ENCODE measurements around the gene PRPF38B.
"Not testable (repeated sequence)": the region's sequence is repeated elsewhere in the genome, so short reads cannot be mapped to it uniquely, and the experiment has no call there.

Gene PRPF38B, protein sequence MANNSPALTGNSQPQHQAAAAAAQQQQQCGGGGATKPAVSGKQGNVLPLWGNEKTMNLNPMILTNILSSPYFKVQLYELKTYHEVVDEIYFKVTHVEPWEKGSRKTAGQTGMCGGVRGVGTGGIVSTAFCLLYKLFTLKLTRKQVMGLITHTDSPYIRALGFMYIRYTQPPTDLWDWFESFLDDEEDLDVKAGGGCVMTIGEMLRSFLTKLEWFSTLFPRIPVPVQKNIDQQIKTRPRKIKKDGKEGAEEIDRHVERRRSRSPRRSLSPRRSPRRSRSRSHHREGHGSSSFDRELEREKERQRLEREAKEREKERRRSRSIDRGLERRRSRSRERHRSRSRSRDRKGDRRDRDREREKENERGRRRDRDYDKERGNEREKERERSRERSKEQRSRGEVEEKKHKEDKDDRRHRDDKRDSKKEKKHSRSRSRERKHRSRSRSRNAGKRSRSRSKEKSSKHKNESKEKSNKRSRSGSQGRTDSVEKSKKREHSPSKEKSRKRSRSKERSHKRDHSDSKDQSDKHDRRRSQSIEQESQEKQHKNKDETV

DNA sequence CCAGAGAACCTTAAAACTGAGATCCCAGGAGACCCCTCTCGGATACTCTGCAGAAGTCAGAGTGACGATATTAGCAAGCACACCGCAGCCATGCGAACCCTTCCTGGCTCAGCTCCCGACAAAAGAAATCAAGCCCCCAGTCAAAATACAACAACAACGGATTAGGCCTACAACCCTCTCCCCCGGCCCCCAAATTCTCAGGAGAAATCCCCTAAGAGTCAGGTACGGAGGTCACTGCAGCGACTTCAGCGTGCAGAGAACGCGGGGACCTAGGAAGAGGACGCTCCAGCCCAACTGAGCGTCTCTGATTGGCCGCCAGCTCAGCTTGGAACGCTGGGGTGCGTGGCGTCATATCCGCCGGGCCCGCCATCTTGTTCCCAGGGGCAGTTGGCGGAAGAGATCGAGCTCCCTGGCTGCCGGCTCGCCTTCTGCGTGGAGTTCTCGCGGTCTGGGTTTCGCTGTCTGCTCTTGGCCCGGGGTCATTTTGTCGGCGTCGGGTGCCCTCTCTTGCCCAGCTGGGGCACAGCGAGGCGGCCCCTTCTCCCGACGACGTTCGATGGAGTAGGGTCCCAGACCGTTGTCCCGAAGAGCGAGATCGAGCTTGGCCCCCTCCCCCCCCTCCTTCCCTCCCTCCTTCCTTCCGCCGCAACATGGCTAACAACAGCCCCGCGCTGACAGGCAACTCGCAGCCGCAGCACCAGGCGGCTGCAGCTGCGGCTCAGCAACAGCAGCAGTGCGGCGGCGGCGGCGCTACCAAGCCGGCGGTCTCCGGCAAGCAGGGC is at the start of gene PRPF38B:
TSS of gene PRPF38B (plus strand) at position 369 of the 782 bp plus-strand sequence. CDS start at position 651, 282 bp downstream.
- peak; percentile 87 to 88 for DNase-seq (ENCODE audit: low read depth in 1 of 2, low spot score in 1 of 2)

DNA sequence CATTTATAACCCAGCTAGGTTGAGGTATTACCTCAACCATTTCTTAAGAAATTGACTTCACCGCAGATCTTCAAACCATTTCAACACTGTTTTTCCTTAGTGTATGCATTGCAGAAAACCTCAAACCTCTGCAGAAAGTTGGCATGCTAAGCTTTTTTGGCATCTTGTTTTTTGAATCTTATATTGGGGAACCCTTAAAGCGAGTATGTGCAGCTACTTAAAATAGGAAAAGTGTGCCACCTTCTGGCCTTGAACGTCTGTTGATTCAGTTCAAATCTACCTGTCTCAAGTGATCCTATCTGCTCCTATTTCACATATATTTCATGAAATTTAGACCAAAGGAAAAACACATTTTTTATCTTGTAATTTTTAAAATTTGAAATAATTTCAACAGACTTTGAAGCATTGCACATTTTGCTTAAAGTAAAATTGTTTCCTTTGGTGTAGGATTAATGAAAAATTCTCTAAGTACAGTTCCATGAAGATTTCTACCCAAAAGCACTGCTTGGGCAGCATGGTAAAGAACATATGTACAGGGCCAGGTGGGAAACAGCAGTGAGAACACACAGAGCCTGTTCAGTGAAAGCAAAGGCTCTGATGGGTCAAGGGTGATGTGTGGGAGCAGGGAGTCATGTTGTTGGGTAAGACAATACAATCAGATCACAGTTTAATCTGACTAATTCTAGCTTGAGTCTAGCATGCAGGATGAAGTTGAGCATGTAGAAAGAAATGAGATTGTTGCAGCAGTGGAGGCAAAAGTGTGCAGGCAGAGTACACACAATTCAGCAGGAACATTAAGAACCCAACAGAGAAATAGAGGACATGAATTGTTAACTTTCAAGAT is 48.4 kb upstream of the PRPF38B start:
- no peak for DNase-seq (ENCODE audit: low read depth in 1 of 2, low spot score in 1 of 2)

DNA sequence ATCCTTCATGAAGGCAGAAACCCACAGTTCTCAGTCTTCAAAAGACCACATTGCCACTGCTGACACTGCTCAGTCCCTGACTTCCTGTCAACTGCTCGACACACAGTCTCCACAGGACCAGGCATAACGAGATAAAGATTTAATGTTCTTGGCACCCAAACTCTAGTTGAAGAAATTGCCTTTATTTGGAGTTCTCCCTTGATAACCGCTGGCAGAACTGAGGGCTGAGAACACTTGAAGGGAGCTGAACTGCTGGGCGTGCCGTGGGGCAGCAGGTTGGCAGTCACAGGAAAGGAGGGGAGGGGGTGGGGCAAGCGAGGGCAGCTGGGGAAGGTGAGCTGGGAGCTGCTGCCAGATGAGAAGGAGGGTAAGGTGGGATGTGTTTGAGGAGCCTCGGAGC is 47.1 kb upstream of the PRPF38B start:
- peak in 1 of 2 donors; percentile 13 for DNase-seq (ENCODE audit: low read depth in 1 of 2, low spot score in 1 of 2)

DNA sequence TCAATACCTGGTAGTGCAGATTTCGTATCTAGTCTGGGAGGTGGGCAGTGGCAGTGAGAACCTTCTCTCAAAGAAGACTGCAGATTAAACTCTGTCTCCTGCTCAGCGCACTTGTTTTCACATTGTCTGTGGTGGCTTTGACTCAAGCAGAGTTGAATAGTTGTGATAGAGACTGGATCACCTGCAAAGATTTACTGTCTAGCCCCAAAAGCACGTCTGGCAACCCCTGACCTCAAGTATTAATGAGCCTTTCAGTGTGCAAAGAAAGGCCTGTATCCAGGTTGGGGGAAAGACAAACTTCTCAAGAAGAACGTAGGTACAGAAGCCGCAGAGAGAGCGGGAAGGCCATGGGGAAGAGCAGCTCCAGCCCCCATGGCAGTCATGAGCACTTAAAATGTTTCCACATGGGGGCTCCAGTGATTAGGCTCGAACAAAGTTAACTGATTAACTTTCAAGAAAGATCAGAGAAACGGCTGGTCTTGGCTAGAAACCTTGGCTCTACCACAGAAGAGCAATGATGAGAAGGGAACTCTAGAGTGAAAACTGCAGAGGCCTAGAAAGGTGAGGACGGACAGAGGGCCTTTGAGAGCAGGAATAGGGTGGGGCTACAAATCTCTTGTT is 46.4 kb upstream of the PRPF38B start:
- DNase-seq (ENCODE audit: low read depth in 1 of 2, low spot score in 1 of 2): no peak

DNA sequence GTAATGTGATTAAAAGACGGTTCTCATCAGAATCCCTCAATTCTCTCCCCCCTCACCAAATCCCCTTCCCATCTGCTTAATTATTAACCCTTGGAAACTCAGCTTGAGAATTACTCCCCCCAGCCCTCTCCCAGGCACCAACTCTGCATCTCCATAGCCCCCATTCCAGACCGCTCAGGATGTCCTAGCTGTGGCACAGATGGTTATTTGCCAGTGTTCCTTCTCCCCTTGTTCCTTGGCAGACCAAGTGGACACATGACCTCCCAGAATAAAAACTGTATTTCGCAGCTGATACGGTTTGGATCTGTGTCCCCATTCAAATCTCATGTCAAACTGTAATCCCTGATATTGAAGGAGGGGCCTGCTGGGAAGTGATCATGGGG is 45.9 kb upstream of the PRPF38B start:
- no peak for DNase-seq (ENCODE audit: low read depth in 1 of 2, low spot score in 1 of 2)

DNA sequence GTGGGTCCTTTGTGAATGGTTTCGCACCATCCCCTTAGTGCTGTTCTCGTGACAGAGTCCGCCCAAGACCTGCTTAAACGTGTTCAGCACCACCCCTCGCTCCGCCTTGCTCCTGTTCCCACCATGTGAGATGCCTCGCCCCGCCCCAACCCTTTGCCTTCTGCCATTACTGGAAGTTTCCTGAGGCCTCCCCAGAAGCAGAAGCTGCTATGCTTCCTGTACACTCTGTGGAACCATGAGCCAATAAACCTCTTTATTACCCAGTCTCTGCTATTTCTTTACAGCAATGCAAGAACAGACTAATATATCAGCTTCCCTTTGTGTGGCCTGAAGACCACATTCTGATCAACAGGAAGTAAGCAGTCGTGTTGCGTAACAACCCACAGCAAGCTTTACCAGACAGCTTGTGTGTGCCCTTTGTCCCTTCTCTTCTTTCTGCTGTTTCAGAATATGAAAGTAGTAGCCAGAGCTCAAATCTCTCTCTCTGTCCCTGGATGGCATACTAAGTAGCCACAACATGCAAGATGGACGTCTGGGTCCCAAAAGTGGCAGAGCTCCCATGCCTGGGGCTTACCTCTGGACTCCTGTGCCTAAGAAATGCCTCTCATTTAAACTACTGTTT is 45.4 kb upstream of the PRPF38B start:
- peak; percentile 43 to 53 for DNase-seq (ENCODE audit: low read depth in 1 of 2, low spot score in 1 of 2)

DNA sequence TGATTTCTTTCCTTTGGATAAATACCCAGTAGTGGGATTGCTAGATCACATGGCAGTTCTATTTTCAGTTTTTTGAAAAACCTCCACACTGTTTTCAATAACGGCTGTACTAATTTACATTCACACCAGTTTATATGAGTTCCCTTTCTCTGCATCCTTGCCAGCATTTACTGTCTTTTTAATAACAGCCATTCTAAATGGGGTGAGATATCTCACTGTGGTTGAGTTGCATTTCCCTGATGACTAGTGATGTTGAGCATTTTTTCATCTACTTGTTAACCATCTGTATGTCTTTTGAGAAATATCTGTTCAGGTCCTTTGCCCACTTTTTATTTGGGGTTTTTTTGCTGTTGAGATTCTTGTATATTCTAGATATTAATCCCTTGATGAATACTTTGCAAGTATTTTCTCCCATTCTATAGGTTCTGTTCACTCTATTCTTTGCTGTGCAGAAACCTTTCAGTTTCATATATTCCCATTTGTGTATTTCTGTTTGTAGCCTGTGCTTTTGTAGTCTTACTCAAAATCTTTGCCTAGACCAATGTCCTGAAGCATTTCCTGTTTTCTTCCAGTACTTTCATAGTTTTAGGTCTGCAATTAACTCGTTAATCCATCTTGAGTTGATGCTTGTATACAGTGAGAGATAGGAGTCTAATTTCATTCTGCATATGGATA is 38.5 kb upstream of the PRPF38B start:
- no peak for DNase-seq (ENCODE audit: low read depth in 1 of 2, low spot score in 1 of 2)

DNA sequence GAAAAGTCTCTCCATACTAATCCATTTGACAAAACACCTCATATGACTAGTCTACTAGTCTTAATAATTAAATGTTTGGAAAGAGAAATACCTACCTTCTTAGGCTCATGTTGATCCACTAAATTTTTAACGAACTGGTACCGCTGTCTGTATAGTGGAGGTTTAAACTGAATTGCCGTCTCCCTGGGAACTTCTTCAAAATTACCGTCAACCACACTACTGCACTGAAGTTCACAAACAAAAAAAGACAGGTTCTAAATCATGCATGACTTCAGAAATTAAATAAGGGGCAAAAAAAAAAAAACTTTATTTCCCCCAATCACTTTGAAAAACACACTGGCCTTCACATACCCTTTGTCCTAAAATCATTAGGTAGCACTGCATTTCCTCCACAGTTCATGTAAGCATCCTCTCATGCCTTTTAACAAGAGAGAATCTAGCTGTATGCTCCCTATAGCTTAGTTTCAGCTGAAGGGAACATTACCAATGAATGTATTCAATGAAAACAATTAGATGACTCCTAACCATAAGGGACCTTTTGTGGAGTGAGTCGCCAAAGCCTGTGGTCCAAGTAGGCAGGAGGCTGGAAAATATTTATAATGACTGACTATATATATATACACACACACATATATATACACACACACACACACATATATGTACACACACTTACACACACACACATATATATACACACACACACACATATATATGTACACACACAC is 34.6 kb upstream of the PRPF38B start:
- DNase-seq (ENCODE audit: low read depth in 1 of 2, low spot score in 1 of 2): no peak

DNA sequence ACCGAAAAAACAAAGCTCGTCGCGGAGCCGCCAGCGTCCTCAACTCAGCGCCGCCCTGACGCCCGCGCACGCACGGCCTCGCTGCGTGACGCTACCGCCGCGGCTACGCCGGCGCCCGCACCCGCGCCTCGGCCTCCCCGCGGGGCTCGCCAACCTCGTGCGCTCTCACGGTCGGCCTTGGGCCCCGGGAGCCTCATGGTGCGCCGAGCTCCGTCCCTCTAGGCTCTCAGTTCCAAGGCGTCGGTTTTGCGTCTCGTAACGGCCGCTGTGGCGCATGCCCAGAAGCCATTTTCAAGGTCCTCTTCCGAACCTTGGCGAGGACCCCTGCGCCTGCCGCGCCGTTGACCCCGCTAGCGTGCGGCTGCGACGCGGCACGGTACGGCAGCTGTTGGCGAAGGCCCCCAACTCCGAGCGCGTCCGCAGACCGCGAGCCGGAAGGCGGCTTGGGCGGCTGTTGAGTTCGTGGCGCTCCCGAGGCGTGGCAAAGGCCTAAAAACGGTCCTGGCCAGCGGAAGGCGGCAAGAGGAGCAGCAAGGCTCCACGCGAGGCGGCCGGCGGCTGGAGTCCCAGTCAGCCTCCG is 31.0 kb upstream of the PRPF38B start, which contains the start of gene HENMT1:
TSS of gene HENMT1 (minus strand) at position 64 of the 580 bp plus-strand sequence. CDS start 1,209 bp downstream, outside the sequence.
- DNase-seq (ENCODE audit: low read depth in 1 of 2, low spot score in 1 of 2): peak; percentile 43 to 62

DNA sequence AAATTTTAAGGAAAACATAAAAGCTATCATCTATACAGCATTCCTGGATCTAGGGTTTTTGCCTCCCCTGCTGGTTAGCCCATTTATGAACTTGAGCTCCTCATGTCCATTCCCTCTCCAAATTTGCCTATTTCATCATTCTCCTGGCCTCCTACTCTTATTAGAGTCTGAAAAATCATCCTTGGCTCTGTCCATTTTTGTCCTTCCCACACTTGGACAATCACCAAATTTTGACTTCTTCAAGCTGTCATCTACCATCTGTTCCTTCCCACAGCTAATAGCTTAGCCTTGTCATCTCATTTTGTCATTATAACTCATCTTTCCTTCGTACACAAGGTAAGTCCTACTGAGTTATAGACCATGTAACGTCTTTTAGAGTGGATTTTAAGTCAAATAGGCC is 29.0 kb upstream of the PRPF38B start:
- DNase-seq (ENCODE audit: low read depth in 1 of 2, low spot score in 1 of 2): no peak

DNA sequence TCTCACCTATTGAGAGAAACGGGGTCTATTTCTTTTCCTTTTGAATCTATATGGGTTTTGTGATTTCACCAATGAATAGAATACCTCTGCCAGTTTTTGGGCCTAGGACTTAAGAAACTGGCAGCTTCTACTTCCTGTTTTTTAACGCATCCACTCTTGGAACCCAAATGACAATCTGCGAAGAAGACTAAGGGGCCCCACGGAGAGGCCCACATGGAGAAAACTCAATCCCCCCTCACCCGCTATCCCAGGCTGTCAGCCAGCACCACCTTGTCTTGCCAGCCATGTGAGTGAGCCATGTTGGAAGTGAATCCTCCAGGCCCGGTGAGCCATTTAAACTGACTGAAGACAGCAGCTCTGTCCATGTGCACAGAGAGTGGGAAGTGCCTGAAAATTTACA is 27.6 kb upstream of the PRPF38B start:
- DNase-seq (ENCODE audit: low read depth in 1 of 2, low spot score in 1 of 2): no peak

DNA sequence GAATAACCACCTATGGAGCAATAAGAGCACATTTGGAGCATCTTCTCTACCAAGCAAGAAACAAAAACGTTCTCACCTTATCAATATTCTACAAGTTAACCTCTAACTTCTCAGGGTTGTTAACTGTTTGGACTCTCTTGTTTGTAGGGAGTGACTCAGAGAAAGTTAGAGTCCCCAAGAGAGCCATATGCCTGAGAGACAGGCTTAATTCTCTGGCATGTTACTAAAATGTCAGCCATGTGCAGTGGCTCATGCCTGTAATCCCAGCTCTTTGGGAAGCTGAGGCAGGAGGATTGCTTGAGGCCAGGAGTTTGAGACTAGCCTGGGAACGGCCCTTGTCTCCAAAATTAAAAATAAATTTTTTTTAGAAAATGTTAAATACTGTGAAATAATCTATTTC is 27.0 kb upstream of the PRPF38B start:
- DNase-seq (ENCODE audit: low read depth in 1 of 2, low spot score in 1 of 2): no peak

DNA sequence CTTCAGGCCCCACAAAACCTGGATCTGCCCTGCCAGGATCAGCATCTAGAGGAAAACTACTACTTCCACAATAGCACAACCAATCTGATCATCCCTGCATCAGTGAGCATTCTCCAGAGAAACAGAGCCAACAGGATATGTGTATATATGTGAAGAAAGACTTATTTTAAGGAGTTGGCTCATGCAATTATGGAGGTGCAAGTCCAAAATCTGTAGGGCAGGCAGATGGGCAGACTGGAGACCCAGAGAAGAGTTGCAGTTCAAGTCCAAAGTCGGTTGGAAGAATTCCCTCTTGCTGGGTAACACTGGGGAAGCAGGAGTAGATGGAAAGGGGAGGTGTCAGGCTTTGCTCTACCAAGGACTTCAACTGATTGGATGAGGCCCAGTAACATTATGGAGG is 26.3 kb upstream of the PRPF38B start:
- no peak for DNase-seq (ENCODE audit: low read depth in 1 of 2, low spot score in 1 of 2)

DNA sequence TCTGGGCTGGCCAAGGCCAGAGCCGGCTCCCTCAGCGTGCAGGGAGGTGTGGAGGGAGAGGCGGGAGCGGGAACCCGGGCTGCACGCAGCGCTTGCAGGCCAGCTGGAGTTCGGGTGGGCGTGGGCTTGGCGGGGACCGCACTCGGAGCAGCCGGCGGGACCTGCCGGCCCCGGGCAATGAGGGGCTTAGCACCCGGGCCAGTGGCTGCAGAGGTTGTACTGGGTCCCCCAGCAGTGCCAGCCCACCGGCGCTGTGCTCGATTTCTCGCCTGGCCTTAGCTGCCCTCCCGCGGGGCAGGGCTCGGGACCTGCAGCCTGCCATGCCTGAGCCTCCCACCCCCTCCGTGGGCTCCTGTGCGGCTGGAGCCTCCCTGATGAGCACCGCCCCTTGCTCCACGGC is 24.7 kb upstream of the PRPF38B start:
- not testable (repeated sequence) for DNase-seq (ENCODE audit: low read depth in 1 of 2, low spot score in 1 of 2)

DNA sequence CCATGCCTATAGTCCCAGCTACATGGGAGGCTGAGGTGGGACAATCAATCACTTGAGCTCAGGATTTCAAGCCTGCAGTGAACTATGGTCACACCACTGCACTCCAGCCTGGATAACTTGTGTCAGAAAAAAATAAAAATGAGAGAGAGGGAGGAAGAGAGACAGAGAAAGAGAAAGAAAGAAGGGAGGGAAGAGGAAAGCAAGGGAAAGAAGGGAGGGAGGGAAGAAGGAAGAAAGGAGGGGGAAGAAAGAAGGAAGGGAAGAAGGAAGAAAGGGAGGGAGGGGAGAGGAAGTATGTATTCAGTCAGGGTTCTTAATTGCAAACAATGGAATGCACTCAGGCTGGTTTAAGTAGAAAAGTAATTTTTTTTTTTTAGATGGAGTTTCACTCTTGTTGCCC is 23.3 kb upstream of the PRPF38B start:
- no peak for DNase-seq (ENCODE audit: low read depth in 1 of 2, low spot score in 1 of 2)

DNA sequence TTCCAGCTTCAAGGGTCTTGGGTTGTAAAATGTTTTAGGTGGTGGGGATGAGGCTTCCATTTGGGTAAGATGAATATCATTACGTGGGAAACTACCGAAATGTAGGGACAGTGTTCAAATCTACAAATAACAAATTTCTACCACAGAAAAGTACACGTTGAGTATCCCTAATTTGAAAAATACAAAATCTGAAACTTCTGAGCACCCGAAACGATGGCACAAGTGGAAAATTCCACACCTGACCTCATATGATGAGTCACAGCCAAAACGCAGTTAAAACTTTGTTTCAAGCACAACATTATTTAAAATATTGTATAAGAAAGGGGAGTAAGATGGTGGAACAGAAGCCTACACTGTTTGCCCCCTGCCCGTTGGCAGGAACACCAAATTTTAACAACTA is 22.4 kb upstream of the PRPF38B start:
- DNase-seq (ENCODE audit: low read depth in 1 of 2, low spot score in 1 of 2): no peak

DNA sequence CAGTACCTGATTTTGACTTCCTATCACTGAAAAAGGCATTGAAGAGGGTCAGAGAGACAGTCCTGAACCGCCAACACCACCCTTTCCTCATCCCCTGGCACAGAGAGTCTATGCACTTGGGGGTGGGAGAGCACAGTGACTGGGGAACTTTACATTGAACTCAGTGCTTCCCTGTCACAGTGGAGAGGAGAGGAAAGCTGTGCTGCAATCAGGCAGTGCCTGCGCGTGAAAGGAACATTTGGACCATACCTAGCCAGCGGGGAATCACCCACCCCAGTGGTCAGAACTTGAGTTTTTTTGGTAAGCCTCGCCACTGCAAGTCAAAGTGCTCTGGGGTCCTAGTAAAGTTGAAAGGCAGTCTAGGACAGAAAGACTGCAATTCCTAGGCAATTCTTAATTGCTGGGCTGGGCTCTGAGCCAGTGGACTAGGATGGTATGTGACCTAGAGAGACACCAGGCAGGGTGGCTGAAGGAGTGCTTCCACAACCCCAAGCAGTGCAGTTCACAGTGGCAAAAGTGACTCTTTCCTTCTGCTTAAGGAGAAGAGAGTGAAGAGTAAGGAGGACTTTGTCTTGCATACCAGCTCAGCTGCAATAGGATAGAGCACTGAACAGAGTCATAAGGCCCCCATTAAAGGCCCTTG is 21.9 kb upstream of the PRPF38B start:
- DNase-seq (ENCODE audit: low read depth in 1 of 2, low spot score in 1 of 2): no peak

DNA sequence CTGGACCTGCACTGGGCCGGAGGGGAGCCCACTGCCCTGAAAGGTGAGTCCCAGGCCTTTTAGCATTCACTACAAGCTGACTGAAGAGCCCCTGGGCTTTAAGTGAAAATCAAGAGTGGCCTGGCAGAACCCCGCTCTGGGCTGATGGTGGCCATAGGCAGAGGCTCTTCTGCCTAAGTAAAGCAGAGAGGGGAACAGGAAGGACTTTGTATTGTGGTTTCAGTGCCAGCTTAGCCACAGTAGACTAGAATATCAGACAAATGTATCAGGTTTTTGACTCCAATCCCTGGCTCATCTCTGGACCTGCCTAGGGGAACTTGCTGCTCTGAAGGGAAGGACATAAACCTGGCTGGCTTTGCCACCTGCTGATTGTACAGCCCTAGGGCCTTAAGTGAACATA is 21.0 kb upstream of the PRPF38B start:
- no peak for DNase-seq (ENCODE audit: low read depth in 1 of 2, low spot score in 1 of 2)

Data from activated T-helper 1 cell treated with anti-CD3 and anti-CD28 coated beads, Interleukin-2, amount 50 U/mL, for 16 hours (primary cell).